ENCODE results near the gene NR2C1. TPM values are rescaled to one million over a fixed set of nuclear protein-coding genes. Genes with fewer than 3 reads are reported as not detected.
"Not testable (repeated sequence)": the region's sequence is repeated elsewhere in the genome, so short reads cannot be mapped to it uniquely, and the experiment has no call there.

Gene NR2C1
- total RNA-seq, 2 experiments from 2014 or later: 36.0 to 41.6 TPM

DNA sequence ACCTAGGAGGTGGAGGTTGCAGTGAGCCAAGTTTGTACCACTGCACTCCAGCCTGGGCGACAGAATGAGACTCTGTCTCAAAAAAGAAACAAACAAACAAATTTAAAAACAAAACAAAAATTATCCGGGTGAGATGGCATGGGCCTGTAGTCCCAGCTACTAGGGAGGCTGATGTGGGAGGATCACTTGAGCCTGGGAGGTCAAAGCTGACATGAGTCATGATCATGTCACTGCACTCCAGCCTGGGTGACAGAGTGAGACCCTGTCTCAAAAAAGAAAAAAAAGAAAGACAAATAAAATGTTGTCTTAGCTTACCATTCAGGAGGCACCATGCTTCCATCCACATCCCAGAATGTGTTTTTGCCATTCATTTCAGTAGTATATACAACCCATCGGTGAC lies 79.6 kb downstream of the NR2C1 start:
- not testable (repeated sequence) for H3K9me3 Mint-ChIP-seq, DNase-seq, H3K27ac Mint-ChIP-seq, H3K4me3 Mint-ChIP-seq, H3K27me3 Mint-ChIP-seq
- ChIA-PET CTCF (interaction anchor here (1.2 to 1.3 kb wide), 2 partner anchors 10 to 51 kb away, joined by 3 read pairs; partner anchors contain the start of gene NDUFA12), POLR2A (interaction anchor here (4.4 kb wide), 1 partner anchor 9 kb away, joined by 29 read pairs; the partner anchor contains the start of gene NDUFA12)
- Mint-ChIP-seq H3K36me3 (ENCODE audit: low read depth) (peaks cover 53% of the 10 kb centered on the region), H3K4me1 (peaks cover 30% of the 10 kb centered on the region)

DNA sequence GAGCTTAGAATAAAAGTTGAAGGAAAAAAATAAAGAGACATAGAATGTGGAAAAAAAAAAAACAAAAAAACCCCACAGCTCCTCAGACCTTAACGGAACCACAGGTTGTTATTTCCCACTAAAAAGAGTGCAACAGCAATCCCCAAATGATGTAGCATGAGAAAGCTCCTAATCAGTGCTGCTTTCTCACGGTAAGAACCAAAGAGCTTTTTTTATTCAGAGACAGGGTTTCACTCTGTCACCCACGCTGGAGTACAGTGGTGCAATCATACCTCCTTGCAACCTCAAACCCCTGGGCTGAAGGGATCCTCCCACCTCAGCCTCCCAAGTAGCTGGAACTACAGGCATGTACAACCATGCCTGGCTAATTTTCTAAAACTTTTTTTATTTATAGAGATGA lies 83.2 kb downstream of the NR2C1 start:
- H3K9me3 Mint-ChIP-seq: no peaks in the 10 kb centered on the region
- peaks cover 59% of the 10 kb centered on the region for H3K36me3 Mint-ChIP-seq (ENCODE audit: low read depth)
- no peaks in the 10 kb centered on the region for H3K27me3 Mint-ChIP-seq
- ChIA-PET CTCF (interaction anchor here (0.9 to 1.7 kb wide), 2 partner anchors 14 to 30 kb away, joined by 3 to 4 read pairs; partner anchors contain the start of gene NDUFA12), POLR2A (interaction anchor here (0.6 to 2.9 kb wide), 4 partner anchors 12 to 427 kb away, joined by 3 to 48 read pairs (median 4); partner anchors contain the start of gene NDUFA12)
- peaks cover 41% of the 10 kb centered on the region for H3K4me1 Mint-ChIP-seq
- no peak overlapping the region for H3K27ac Mint-ChIP-seq
- no peak for DNase-seq
- no peak overlapping the region for H3K4me3 Mint-ChIP-seq

DNA sequence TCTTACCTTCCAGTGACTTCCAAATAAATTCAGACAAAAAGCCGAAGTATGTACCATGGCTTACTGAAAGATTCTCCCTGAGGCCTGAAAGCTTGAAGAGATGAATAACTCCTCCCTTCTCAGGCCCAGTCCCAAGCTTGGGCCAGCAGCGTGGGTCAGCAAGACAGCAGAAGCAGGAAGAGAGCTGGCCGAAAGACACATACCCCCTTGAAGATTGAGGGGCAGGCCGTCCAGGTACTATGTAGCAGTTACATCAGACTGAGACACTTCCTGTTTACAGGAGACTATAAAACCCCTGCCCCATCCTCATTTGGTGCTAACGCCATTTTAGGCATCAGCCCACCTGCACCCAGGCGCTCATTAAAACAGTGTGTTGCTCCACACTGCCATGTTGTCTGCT lies 84.9 kb downstream of the NR2C1 start:
- peak overlapping the region; percentile 54 for H3K27ac Mint-ChIP-seq
- DNase-seq: no peak
- H3K36me3 Mint-ChIP-seq (ENCODE audit: low read depth): peaks cover 60% of the 10 kb centered on the region
- H3K4me3 Mint-ChIP-seq: no peak overlapping the region
- peaks cover 42% of the 10 kb centered on the region for H3K4me1 Mint-ChIP-seq
- no peaks in the 10 kb centered on the region for H3K27me3 Mint-ChIP-seq
- ChIA-PET POLR2A (interaction anchor here (1.8 to 2.9 kb wide), 2 partner anchors 14 to 46 kb away, joined by 4 to 48 read pairs; partner anchors contain the start of gene NDUFA12), CTCF (interaction anchor here (1.7 kb wide), 1 partner anchor 15 kb away, joined by 4 read pairs; the partner anchor contains the start of gene NDUFA12)
- H3K9me3 Mint-ChIP-seq: no peaks in the 10 kb centered on the region

DNA sequence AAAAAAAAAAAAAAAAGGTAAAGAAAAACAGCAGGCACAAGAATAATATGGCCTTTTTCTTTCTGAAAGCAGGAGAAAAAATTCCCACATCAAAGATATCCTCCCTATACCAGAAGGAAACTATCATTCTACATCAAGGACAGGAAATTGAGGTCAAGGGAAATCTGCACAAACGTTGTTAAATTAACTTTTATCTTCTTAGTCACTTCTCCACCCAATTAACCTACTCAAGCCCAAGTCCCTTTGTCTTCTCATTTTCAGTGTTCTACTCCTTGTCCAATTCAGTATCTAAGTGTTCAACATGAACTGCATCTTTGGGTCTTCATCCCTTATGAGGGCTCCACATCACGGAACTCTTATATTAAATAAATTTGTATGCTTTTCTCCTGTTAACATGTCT lies 85.6 kb downstream of the NR2C1 start:
- DNase-seq: no peak
- Mint-ChIP-seq H3K27ac (peak overlapping the region; percentile 54), H3K27me3 (no peaks in the 10 kb centered on the region), H3K36me3 (ENCODE audit: low read depth) (peaks cover 57% of the 10 kb centered on the region), H3K4me3 (no peak overlapping the region), H3K9me3 (no peaks in the 10 kb centered on the region), H3K4me1 (peaks cover 48% of the 10 kb centered on the region)
- CTCF ChIA-PET: no interaction called here
- POLR2A ChIA-PET: interaction anchor here (1.7 kb wide), 1 partner anchor 16 kb away, joined by 4 read pairs; the partner anchor contains the start of gene NDUFA12

DNA sequence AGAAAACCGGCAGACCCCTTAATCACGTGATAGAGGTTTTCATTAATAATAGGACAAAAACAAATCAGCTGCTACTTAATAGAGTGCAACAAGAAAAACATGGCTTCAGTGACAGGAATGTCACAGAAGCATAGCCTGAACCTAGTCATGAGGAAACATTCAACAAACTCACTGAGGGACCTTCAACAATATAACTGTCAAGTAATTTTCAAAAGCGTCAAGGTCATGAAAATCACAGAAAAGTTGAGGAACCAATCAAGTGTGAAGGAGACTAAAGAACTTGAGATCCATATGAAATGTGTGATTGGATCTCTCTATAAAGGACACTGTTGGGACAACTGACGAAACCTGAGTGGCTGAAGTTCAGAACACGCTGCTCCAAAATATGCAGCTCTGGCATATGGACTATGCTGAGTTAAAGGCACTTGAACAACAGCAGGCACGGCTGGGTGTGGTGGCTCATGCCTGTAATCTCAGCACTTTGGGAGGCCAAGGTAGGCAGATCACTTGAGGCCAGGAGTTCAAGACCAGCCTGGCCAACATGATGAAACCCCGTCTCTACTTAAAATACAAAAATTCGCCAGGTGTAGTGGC lies 86.2 kb downstream of the NR2C1 start:
- Mint-ChIP-seq H3K4me3 (no peak overlapping the region), H3K27me3 (no peaks in the 10 kb centered on the region), H3K4me1 (peaks cover 46% of the 10 kb centered on the region), H3K36me3 (ENCODE audit: low read depth) (peaks cover 51% of the 10 kb centered on the region), H3K27ac (peak overlapping the region; percentile 54), H3K9me3 (no peaks in the 10 kb centered on the region)
- ChIA-PET CTCF (no interaction called here), POLR2A (interaction anchor here (1.7 kb wide), 1 partner anchor 17 kb away, joined by 4 read pairs; the partner anchor contains the start of gene NDUFA12)
- no peak for DNase-seq

DNA sequence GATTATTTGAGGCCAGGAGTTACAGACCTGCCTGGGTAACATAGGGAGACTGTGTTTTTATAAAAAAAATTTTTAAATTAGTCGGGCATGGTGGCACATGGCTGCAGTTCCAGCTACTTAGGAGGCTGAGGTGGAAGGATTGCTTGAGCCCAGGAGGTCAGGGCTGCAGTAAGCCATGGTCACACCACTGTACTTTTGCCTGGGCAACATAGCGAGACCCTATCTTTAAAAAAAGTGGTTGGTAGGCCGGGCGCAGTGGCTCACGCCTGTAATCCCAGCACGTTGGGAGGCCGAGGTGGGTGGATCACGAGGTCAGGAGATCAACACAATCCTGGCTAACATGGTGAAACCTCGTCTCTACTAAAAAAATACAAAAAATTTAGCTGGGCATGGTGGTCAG lies 88.3 kb downstream of the NR2C1 start:
- CTCF ChIA-PET: interaction anchor here (0.8 kb wide), 1 partner anchor 19 kb away, joined by 3 read pairs; the partner anchor contains the start of gene NDUFA12
- H3K4me3 Mint-ChIP-seq, DNase-seq, H3K27me3 Mint-ChIP-seq, POLR2A ChIA-PET, H3K27ac Mint-ChIP-seq, H3K9me3 Mint-ChIP-seq: not testable (repeated sequence)
- peaks cover 44% of the 10 kb centered on the region for H3K36me3 Mint-ChIP-seq (ENCODE audit: low read depth)
- peaks cover 48% of the 10 kb centered on the region for H3K4me1 Mint-ChIP-seq

DNA sequence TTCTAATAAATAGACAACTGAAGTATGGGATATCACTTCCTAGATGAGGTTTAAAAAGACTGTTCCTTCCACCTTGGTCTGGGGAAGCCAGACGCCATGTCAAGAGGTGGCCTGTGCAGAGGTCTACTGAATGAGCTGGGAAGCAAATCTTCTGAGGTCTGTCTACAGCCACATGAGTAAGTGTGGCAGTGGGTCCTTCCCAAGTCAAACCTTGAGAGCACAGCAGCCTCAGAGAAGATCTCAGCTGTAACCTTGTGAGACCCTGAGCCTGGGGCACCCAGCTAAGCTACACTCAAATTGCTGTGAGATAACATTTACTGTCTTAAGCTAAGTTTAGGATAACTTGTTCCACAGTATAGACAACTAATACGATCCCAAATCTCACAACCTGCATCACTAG lies 90.1 kb downstream of the NR2C1 start:
- ChIA-PET POLR2A (no interaction called here), CTCF (interaction anchor here (0.5 kb wide), 1 partner anchor 18 kb away, joined by 4 read pairs; no protein-coding TSS in a partner anchor)
- Mint-ChIP-seq H3K4me3 (no peak overlapping the region), H3K36me3 (ENCODE audit: low read depth) (peaks cover 31% of the 10 kb centered on the region), H3K9me3 (no peaks in the 10 kb centered on the region), H3K27ac (no peak overlapping the region), H3K4me1 (peaks cover 36% of the 10 kb centered on the region), H3K27me3 (no peaks in the 10 kb centered on the region)
- no peak for DNase-seq

DNA sequence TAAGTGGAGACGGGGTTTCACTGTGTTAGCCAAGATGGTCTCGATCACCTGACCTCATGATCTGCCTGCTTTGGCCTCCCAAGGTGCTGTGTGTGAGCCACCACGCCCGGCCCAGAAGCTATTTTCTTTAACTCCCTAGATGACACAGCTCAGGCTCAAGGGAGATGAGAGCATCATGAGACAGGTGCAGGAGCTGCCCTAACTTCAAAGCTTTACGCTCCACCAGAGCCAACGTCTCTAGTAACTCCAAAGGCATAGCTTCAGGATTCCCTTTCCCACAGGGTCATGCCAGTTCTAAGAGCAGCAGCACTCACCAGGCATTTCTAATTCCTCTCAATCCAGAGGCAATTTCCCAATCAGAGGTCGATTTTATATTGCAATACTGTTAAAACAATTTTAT lies 91.0 kb downstream of the NR2C1 start:
- no peaks in the 10 kb centered on the region for H3K27me3 Mint-ChIP-seq
- peaks cover 27% of the 10 kb centered on the region for H3K4me1 Mint-ChIP-seq
- H3K9me3 Mint-ChIP-seq: no peaks in the 10 kb centered on the region
- H3K27ac Mint-ChIP-seq: no peak overlapping the region
- no peak for DNase-seq
- CTCF ChIA-PET: interaction anchor here (1.6 kb wide), 1 partner anchor 91 kb away, joined by 4 read pairs; the partner anchor contains the start of gene NR2C1
- POLR2A ChIA-PET: no interaction called here
- no peak overlapping the region for H3K4me3 Mint-ChIP-seq
- peaks cover 26% of the 10 kb centered on the region for H3K36me3 Mint-ChIP-seq (ENCODE audit: low read depth)

DNA sequence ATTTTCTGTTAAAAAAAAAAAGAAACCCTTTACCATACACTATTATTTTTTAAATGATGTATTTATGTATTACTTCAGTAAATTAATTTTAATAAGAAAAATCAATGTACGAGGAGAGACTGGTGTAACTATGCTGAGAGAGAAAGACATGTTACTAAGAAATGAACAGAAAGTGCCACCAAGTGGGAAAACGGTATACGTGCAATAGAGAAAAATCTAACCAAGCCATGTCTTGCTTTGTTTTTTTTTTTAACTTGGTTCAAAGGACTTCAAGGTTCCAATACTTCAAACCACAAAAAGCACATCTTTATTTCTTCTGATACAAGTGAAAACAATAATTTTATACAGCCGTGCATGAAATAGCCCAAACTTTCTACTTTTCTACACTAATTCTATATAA lies 92.8 kb downstream of the NR2C1 start:
- Mint-ChIP-seq H3K36me3 (ENCODE audit: low read depth) (peaks cover 18% of the 10 kb centered on the region), H3K27ac (no peak overlapping the region), H3K9me3 (no peaks in the 10 kb centered on the region), H3K4me1 (peaks cover 18% of the 10 kb centered on the region), H3K27me3 (no peaks in the 10 kb centered on the region), H3K4me3 (no peak overlapping the region)
- CTCF ChIA-PET: interaction anchor here (1.6 kb wide), 1 partner anchor 93 kb away, joined by 4 read pairs; the partner anchor contains the start of gene NR2C1
- POLR2A ChIA-PET: no interaction called here
- DNase-seq: no peak

DNA sequence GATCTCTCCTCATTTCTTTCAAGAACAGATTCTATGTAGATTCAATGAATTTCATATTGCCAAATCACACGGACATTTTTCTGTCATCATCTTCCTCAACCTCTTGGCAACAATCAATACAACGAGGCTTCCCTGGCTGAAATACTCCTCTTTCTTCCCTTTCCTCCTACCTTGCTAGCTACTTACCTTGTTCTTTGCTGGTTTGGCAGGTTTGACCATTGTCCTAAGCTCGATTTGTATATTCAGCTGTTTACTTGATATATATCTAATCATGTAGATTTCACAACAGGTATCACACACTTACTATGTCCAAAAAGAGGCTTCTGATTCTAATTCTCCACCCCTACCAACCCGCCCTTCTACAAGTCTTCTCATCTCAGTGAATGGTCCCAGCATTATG lies 93.5 kb downstream of the NR2C1 start:
- Mint-ChIP-seq H3K9me3 (no peaks in the 10 kb centered on the region), H3K4me3 (no peak overlapping the region), H3K36me3 (ENCODE audit: low read depth) (peaks cover 19% of the 10 kb centered on the region), H3K4me1 (peaks cover 18% of the 10 kb centered on the region), H3K27ac (no peak overlapping the region), H3K27me3 (no peaks in the 10 kb centered on the region)
- DNase-seq: no peak
- ChIA-PET CTCF (interaction anchor here (1.4 kb wide), 1 partner anchor 269 kb away, joined by 3 read pairs; no protein-coding TSS in a partner anchor), POLR2A (no interaction called here)

DNA sequence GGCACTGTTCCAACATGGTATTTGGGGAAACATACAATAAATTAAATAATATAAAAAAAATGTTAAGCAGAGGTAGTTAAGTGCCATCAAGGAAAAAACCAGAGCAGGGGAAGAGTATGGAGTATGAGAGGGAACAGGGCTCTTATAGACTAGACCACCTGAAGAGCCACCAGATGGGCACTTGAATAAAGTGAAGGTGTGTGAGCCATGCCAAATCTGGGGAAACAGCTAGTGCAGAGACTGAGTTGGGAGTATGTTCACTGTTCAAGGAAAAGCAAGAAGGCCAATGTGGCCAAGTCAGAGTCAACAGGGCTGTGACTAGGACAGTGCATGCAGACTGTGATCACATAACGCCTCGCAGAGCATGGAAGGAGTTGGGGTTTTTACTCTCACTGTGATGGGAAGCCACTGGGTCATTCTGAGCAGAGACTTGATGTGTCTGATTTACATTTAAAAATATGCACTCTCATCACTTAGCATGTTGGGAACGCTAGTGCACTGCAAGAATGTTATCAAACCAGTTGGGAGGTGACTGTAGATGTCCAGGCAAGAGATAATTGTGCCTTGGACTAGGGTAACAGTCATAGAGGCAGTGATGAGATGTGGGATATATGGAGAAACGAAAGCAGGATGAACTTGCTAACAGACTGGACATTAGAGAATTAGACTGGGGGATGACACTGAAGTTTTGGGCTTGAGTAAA lies 95.5 kb downstream of the NR2C1 start:
- Mint-ChIP-seq H3K27ac (no peak overlapping the region), H3K9me3 (no peaks in the 10 kb centered on the region), H3K36me3 (ENCODE audit: low read depth) (peaks cover 21% of the 10 kb centered on the region), H3K4me1 (peaks cover 9% of the 10 kb centered on the region), H3K27me3 (no peaks in the 10 kb centered on the region), H3K4me3 (no peak overlapping the region)
- DNase-seq: no peak
- POLR2A ChIA-PET: interaction anchor here (1.8 kb wide), 1 partner anchor 26 kb away, joined by 4 read pairs; the partner anchor contains the start of gene NDUFA12
- CTCF ChIA-PET: no interaction called here

DNA sequence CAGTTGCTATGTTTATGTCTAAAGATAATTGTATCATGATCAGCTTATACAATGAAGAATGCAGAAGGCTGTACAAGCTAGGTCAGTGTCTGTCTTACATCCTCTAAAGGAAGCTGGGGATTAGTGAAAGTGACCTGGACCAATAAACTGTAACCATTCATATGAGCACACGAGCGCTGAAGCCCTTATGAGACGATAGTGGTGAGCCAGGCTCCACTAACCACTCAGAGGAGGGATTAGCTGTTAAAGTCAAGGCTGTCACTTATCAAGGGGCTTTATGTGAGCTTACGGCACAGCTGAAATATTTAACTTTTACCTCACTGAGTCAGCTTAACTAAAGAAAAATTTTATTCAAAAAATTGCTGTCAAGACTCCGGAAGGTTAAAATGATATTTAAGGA lies 100.2 kb downstream of the NR2C1 start:
- CTCF ChIA-PET: interaction anchor here (1.3 to 1.4 kb wide), 2 partner anchors 18 to 100 kb away, joined by 3 to 7 read pairs; partner anchors contain the start of gene NR2C1
- Mint-ChIP-seq H3K4me3 (no peak overlapping the region), H3K27me3 (no peaks in the 10 kb centered on the region), H3K36me3 (ENCODE audit: low read depth) (peaks cover 33% of the 10 kb centered on the region), H3K27ac (no peak overlapping the region), H3K9me3 (no peaks in the 10 kb centered on the region), H3K4me1 (no peaks in the 10 kb centered on the region)
- DNase-seq: no peak
- POLR2A ChIA-PET: no interaction called here

DNA sequence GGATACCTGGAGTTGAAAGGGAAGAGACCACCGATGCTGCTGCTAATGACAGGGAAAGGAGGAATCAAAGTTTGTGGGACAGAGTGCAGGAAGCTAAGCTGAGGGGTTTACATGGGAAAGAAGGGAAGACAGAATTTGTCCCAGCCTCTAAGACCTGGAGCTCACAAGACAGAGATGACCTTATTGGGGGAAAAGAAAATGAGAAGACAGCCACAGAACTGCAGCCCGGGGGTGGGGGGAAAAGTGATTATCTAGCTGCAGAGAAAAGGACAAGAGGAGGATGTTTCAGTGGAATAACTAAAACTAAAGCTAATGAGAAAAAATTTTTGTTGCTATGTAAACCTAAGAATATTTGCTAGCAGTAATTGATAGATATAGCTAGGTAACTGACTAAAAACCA lies 100.6 kb downstream of the NR2C1 start:
- H3K4me3 Mint-ChIP-seq: no peak overlapping the region
- H3K9me3 Mint-ChIP-seq: no peaks in the 10 kb centered on the region
- POLR2A ChIA-PET: no interaction called here
- peaks cover 33% of the 10 kb centered on the region for H3K36me3 Mint-ChIP-seq (ENCODE audit: low read depth)
- no peak for DNase-seq
- CTCF ChIA-PET: interaction anchor here (0.6 to 1.4 kb wide), 3 partner anchors 18 to 101 kb away, joined by 3 to 7 read pairs (median 3); partner anchors contain the start of gene NR2C1
- H3K27me3 Mint-ChIP-seq: no peaks in the 10 kb centered on the region
- no peaks in the 10 kb centered on the region for H3K4me1 Mint-ChIP-seq
- H3K27ac Mint-ChIP-seq: no peak overlapping the region
